Thoracic aorta (tissue), 2 donors: ENCODE results near the gene UBASH3B. TPM values are rescaled to one million over a fixed set of nuclear protein-coding genes. Genes with fewer than 3 reads are reported as not detected.

Source experiments
- ATAC-seq: fragments of 150-250 bp; one replicate; pipeline ENCODE4 v1.8.0; 2017; ENCODE audit warnings: low read depth; ENCODE audit not compliant: insufficient number of reproducible peaks, low FRiP score
- DNase-seq: peaks from one replicate; pipeline ENCODE4 v3.0.0-alpha.2; 2020; ENCODE audit warnings: low spot score
- H3K27ac ChIP-seq, 2 donors: fragments of 200-600 bp; sonication (generic); 1 replicate in 1 of 2; 2 replicates in 1 of 2; pipeline ENCODE4 v1.5.1; 2016; ENCODE audit warnings: mild to moderate bottlenecking in 2 of 2, moderate library complexity in 2 of 2
- H3K27me3 ChIP-seq: fragments of 200-600 bp; sonication (generic); replicated peaks from 2 replicates; pipeline ENCODE4 v1.6.0; 2016; ENCODE audit warnings: mild to moderate bottlenecking; ENCODE audit not compliant: insufficient read depth
- H3K36me3 ChIP-seq: fragments of 200-600 bp; sonication (generic); one replicate; pipeline ENCODE4 v1.5.1; 2016
- H3K4me1 ChIP-seq, 2 donors: fragments of 200-600 bp; sonication (generic); 1 replicate in 1 of 2; 2 replicates in 1 of 2; pipeline versions ENCODE4 v1.5.1 to v1.6.0; 2016; ENCODE audit warnings: low read depth in 2 of 2, mild to moderate bottlenecking in 1 of 2; ENCODE audit not compliant: control insufficient read depth in 1 of 2
- H3K4me3 ChIP-seq: fragments of 200-600 bp; sonication (generic); 2 replicates; pipeline ENCODE4 v1.5.1; 2016; ENCODE audit warnings: mild to moderate bottlenecking
- H3K9me3 ChIP-seq: fragments of 200-600 bp; sonication (generic); 2 replicates; pipeline ENCODE4 v1.5.1; 2016
- total RNA-seq, 2 donors: library from RNA; depleted of rRNA; stranded (reverse); fragments of >200 nt; gene quantifications; one replicate each; pipeline versions ENCODE4 v1.1.0 to v1.2.3, GENCODE V29; 2016
- TF ChIP-seq, protein P1 (sequence below): fragments of 200-600 bp; sonication (generic); IDR thresholded peaks from one replicate; pipeline ENCODE4 v1.5.1; 2019; ENCODE audit warnings: antibody characterized with exemption

The UBASH3B gene
- total RNA-seq, 2 donors from 2014 or later, result 6.1 to 12.3 TPM

DNA sequence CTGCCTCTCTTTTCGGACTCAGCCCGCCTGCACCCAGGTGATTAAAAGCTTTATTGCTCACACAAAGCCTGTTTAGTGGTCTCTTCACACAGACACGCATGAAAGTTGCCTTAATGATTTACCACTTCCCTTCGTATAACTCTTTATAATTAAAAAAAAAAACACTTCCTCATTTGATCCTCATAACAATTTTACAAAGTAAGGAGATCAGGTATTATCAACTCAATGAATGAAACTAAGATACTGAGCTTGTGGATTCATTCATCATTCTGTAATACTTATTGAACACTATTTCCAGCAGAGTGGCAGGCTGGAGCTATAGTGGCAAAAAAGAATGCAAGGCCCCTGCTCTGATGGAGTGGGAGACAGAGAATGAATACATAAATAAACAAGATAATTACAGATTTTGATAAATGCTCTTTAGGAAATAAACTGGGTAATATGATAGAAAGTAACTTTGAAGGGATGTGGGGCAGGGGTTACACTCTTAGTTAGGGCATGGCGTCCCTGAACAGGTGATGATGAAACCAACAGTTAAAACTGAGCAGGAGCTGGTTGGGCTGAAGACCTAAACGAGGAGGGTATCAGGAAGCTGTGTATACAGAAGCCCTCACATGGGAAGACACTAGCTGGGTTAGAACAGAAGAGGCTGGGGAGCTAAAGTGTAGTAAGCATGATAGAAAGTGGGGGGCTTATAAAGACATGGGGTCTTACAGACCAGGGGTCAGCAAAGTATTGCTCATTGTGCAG lies 177.4 kb downstream of the UBASH3B start:
- Histone ChIP-seq H3K36me3 (no peaks in the 10 kb centered on the region), H3K4me1 (no peaks in the 10 kb centered on the region), H3K27me3 (no peaks in the 10 kb centered on the region), H3K4me3 (no peak overlapping the region), H3K27ac (no peak overlapping the region), H3K9me3 (no peaks in the 10 kb centered on the region)
- DNase-seq (no peak), ATAC-seq (no peak)
- TF ChIP-seq, protein P1, sequence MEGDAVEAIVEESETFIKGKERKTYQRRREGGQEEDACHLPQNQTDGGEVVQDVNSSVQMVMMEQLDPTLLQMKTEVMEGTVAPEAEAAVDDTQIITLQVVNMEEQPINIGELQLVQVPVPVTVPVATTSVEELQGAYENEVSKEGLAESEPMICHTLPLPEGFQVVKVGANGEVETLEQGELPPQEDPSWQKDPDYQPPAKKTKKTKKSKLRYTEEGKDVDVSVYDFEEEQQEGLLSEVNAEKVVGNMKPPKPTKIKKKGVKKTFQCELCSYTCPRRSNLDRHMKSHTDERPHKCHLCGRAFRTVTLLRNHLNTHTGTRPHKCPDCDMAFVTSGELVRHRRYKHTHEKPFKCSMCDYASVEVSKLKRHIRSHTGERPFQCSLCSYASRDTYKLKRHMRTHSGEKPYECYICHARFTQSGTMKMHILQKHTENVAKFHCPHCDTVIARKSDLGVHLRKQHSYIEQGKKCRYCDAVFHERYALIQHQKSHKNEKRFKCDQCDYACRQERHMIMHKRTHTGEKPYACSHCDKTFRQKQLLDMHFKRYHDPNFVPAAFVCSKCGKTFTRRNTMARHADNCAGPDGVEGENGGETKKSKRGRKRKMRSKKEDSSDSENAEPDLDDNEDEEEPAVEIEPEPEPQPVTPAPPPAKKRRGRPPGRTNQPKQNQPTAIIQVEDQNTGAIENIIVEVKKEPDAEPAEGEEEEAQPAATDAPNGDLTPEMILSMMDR, result no peak

DNA sequence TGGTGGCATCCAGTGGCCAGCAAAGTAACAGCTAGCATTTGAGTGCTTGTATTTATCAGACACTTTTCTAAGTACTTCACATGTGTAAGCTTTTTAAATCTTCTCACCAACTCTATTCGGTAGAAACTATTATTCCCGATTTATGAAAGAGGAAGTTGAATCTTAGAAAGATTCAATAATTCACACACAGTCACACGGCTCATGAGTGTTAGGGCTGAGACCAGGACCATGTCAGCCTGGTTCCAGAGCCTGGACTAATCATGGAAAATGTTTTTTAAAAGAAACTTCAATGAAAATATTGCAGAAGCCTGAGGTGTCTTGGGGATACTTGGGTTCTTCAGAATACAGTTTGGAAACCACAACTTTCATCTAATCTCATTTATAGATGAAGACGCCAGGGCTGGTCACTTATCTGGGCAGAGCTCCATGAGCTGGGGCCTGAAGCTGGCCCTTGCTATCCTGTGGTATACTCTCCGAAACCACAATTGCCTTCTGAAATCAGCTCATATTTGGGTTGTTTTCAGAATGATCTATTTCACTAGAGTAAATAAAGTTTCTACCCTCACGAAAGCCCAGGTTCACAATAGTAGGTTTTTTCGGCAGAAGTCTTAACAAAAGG lies 178.4 kb downstream of the UBASH3B start:
- Histone ChIP-seq H3K27ac (no peak overlapping the region), H3K27me3 (no peaks in the 10 kb centered on the region), H3K36me3 (no peaks in the 10 kb centered on the region), H3K4me1 (no peaks in the 10 kb centered on the region), H3K4me3 (no peak overlapping the region), H3K9me3 (no peaks in the 10 kb centered on the region)
- DNase-seq (no peak), ATAC-seq (no peak)
- TF ChIP-seq, protein P1, result no peak

DNA sequence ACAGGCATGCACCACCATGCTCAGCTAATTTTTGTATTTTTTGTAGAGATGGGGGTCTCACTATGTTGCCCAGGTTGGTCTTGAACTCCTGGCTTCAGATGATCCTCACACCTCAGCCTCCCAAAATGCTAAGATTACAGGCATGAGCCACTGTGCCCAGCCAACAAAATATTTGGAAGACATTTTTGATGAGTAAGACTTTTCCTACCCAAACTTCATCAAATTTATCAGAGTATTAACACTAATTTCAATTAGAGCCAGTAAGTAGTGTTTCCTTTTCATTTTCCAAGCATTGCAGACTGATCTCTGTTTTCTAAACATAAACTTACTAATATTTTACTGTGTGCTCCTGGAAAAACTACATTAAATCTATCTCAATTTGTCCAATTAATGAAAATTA lies 181.4 kb downstream of the UBASH3B start:
- Histone ChIP-seq H3K4me3 (no peak overlapping the region), H3K27ac (no peak overlapping the region), H3K4me1 (no peaks in the 10 kb centered on the region), H3K9me3 (no peaks in the 10 kb centered on the region), H3K27me3 (no peaks in the 10 kb centered on the region), H3K36me3 (no peaks in the 10 kb centered on the region)
- ATAC-seq (no peak), DNase-seq (no peak)
- TF ChIP-seq, protein P1, result no peak

DNA sequence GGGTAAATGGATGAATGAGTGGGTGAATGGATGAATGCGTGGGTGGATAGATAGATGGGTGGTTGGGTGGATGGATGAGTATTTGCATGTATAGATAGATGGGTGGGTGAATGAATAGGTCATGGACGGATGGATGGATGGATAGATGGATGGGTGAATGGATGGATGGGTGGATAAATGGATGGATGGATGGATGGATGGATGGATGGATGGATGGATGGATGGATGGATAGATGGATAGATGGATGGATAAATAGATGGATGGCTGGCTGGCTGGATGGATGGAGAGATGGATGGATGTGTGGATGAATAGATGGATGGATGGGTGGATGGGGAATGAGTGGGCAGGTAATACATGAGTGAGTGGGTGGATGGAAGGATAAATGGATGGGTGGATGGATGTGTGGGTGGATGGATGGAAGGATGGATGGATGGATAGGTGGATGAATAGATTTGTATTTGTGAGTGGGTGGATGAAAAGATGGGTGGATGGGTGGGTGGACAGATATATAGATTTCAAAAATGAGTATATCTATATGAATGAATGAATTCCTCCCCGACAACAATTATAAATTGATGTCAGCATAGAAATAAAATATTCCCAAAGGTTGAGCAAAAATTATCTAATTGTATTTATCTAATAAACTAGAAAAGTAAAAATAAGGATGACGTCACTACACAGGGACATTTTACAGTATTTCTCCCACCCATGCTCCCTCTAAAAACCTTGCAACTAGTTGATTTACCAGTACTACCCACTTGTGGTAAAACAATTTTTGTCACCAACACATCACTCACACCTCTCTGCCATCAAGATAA lies 182.2 kb downstream of the UBASH3B start:
- ATAC-seq, result no peak
- DNase-seq, result no peak
- TF ChIP-seq, protein P1, result no peak
- Histone ChIP-seq H3K36me3 (no peaks in the 10 kb centered on the region), H3K4me3 (no peak overlapping the region), H3K4me1 (no peaks in the 10 kb centered on the region), H3K9me3 (no peaks in the 10 kb centered on the region), H3K27me3 (no peaks in the 10 kb centered on the region), H3K27ac (no peak overlapping the region)
